Aorta (tissue), 5 donors: ENCODE data around the gene FADS3. TPM values are rescaled to one million over a fixed set of nuclear protein-coding genes. Genes with fewer than 3 reads are reported as not detected.

Experiments used
- ATAC-seq: fragments of 200-7000 bp; cut with Tn5 transposase; one replicate; pipeline ENCODE4 v1.9.1; 2022; ENCODE audit warnings: moderate library complexity; ENCODE audit not compliant: low FRiP score
- DNase-seq, 2 donors: peaks; one replicate each; pipeline ENCODE4 v3.0.0-alpha.2; 2020
- H3K27ac ChIP-seq, 2 donors: one replicate each; pipeline ENCODE4 v1.5.1; 2013; ENCODE audit warnings: low read length in 2 of 2, mild to moderate bottlenecking in 2 of 2, moderate library complexity in 2 of 2, control low read depth in 1 of 2, inconsistent platforms in 1 of 2, low read depth in 1 of 2
- H3K27me3 ChIP-seq, 2 donors: one replicate each; pipeline ENCODE4 v1.6.1; 2013; ENCODE audit warnings: control low read depth in 1 of 2, low read length in 1 of 2, mild to moderate bottlenecking in 1 of 2, moderate library complexity in 1 of 2; ENCODE audit not compliant: insufficient read depth in 2 of 2, control insufficient read depth in 1 of 2
- H3K36me3 ChIP-seq, 2 donors: one replicate each; pipeline ENCODE4 v1.6.1; 2013; ENCODE audit warnings: control low read depth in 1 of 2, low read length in 1 of 2, mild to moderate bottlenecking in 1 of 2; ENCODE audit not compliant: insufficient read depth in 2 of 2, control insufficient read depth in 1 of 2
- H3K4me1 ChIP-seq, 2 donors: one replicate each; pipeline ENCODE4 v1.6.1; 2013; ENCODE audit warnings: low read length in 2 of 2, control low read depth in 1 of 2, mild to moderate bottlenecking in 1 of 2, moderate library complexity in 1 of 2; ENCODE audit not compliant: insufficient read depth in 2 of 2, control insufficient read depth in 1 of 2
- H3K4me3 ChIP-seq, 2 donors: one replicate each; pipeline ENCODE4 v1.5.1; 2013; ENCODE audit warnings: low read length in 2 of 2, control low read depth in 1 of 2, mild to moderate bottlenecking in 1 of 2
- H3K9me3 ChIP-seq: one replicate; pipeline ENCODE4 v1.6.1; 2013; ENCODE audit warnings: mild to moderate bottlenecking, low read length; ENCODE audit not compliant: control insufficient read depth
- WGBS, 2 donors: extraction: QIAGEN DNeasy Blood & Tissue Kit; methylation state at CpG; one replicate each; pipeline ENCODE4 v1.1.7; 2013; 5-methylcytosine and 5-hydroxymethylcytosine counted together
- intact Hi-C, 2 donors: fragments of 100-400 bp; cut with DNase I; formaldehyde crosslinking; loops; one replicate each; pipeline versions ENCODE4 v1.14.2 to v1.15.0; 2022
- polyA plus RNA-seq, 2 donors: library from polyadenylated mRNA; stranded (reverse); fragments of 200-250 nt; gene quantifications; one replicate each; pipeline ENCODE4 v1.2.3, GENCODE V29; 2013
- total RNA-seq, 2 donors: library from RNA; stranded (reverse); fragmentation: NEBNext Ultra II Directional; extraction: Animal tissue kit (Norgen Biotek cat#: 25700); gene quantifications; one replicate each; pipeline ENCODE4 v1.2.1, GENCODE V29; 2021
- donor health status: healthy with polysubstance abuse.
- donor health status: Bipolar disorder and iron deficiency.
- donor health status: DM: no; HTN: no; CAD: no.
- donor health status: DM: no; HTN: no; CAD: no.
- donor health status: DM: yes; HTN: yes; CAD: no.

The FADS3 gene
- total and polyA plus RNA-seq, 4 donors: 33.8 to 402 (median 150) TPM

- no peaks in the 10 kb centered on the region for H3K27me3 ChIP-seq
- WGBS, 2 donors: 86 to 87% methylated on average over 7 of the region's 7 CpGs
- H3K4me1 ChIP-seq: no peaks in the 10 kb centered on the region
- no peaks in the 10 kb centered on the region for H3K9me3 ChIP-seq
- ATAC-seq (no peak), DNase-seq (no peak)
- H3K4me3 ChIP-seq: no peak overlapping the region
- H3K36me3 ChIP-seq: no peaks in the 10 kb centered on the region
- no peak overlapping the region for H3K27ac ChIP-seq
- intact Hi-C loops: no loop called here
These were observed 19.9 kb upstream of the FADS3 start for GRCh38 chr11:61911128-61911700.

GRCh38 chr11:61910187-61911127 is 19.1 kb upstream of the FADS3 start:
- no peak overlapping the region for H3K27ac ChIP-seq

GRCh38 chr11:61908730-61909316 is 17.5 kb upstream of the FADS3 start:
- DNase-seq (peak; percentile 80 to 88), ATAC-seq (no peak)
- no peaks in the 10 kb centered on the region for H3K9me3 ChIP-seq
- no peaks in the 10 kb centered on the region for H3K36me3 ChIP-seq
- H3K27me3 ChIP-seq: no peaks in the 10 kb centered on the region
- no peak overlapping the region for H3K4me3 ChIP-seq
- intact Hi-C loops: no loop called here
- H3K4me1 ChIP-seq: no peaks in the 10 kb centered on the region
- H3K27ac ChIP-seq: no peak overlapping the region
- 46 to 56% methylated on average over 10 of the region's 10 CpGs for WGBS, 2 donors

More at GRCh38 chr11:61910187-61911127, 19.1 kb upstream of the FADS3 start:
- Histone ChIP-seq H3K9me3 (no peaks in the 10 kb centered on the region), H3K4me3 (no peak overlapping the region), H3K36me3 (no peaks in the 10 kb centered on the region), H3K27me3 (no peaks in the 10 kb centered on the region), H3K4me1 (no peaks in the 10 kb centered on the region)
- WGBS, 2 donors: 90% methylated on average over 13 of the region's 13 CpGs
- no peak for ATAC-seq
- intact Hi-C loops: no loop called here
- peak; percentile 58 to 74 for DNase-seq

- intact Hi-C loops: no loop called here
- 92 to 93% methylated on average over 21 of the region's 21 CpGs for WGBS, 2 donors
- no peaks in the 10 kb centered on the region for H3K36me3 ChIP-seq
These were observed 16.8 kb upstream of the FADS3 start for GRCh38 chr11:61907871-61908729.

GRCh38 chr11:61907282-61907681 is 15.9 kb upstream of the FADS3 start:
- no peaks in the 10 kb centered on the region for H3K36me3 ChIP-seq
- no peak overlapping the region for H3K27ac ChIP-seq
- intact Hi-C loops: no loop called here
- whole genome bisulfite sequencing, 2 donors: 93 to 96% methylated on average over 16 to 19 of the region's 19 CpGs
- no peak overlapping the region for H3K4me3 ChIP-seq
- DNase-seq (peak in 1 of 2 donors; percentile 30), ATAC-seq (no peak)
- H3K9me3 ChIP-seq: no peaks in the 10 kb centered on the region
- no peaks in the 10 kb centered on the region for H3K27me3 ChIP-seq
- H3K4me1 ChIP-seq: no peaks in the 10 kb centered on the region

More at GRCh38 chr11:61907871-61908729, 16.8 kb upstream of the FADS3 start:
- no peaks in the 10 kb centered on the region for H3K4me1 ChIP-seq
- H3K27ac ChIP-seq: no peak overlapping the region
- no peaks in the 10 kb centered on the region for H3K27me3 ChIP-seq
- no peak overlapping the region for H3K4me3 ChIP-seq
- peak; percentile 40 to 67 for DNase-seq
- H3K9me3 ChIP-seq: no peaks in the 10 kb centered on the region
- no peak for ATAC-seq

- DNase-seq (no peak), ATAC-seq (no peak)
- Histone ChIP-seq H3K4me1 (no peaks in the 10 kb centered on the region), H3K27ac (no peak overlapping the region), H3K27me3 (no peaks in the 10 kb centered on the region), H3K4me3 (no peak overlapping the region), H3K36me3 (no peaks in the 10 kb centered on the region), H3K9me3 (no peaks in the 10 kb centered on the region)
- WGBS, 2 donors: 92% methylated on average over 14 of the region's 14 CpGs
- intact Hi-C loops: no loop called here
These were observed 15.2 kb upstream of the FADS3 start for GRCh38 chr11:61906522-61906909.

GRCh38 chr11:61905801-61906521 is 14.6 kb upstream of the FADS3 start:
- H3K27me3 ChIP-seq: no peaks in the 10 kb centered on the region
- H3K9me3 ChIP-seq: no peaks in the 10 kb centered on the region
- intact Hi-C loops: no loop called here
- H3K36me3 ChIP-seq: no peaks in the 10 kb centered on the region
- no peak overlapping the region for H3K4me3 ChIP-seq
- 90 to 91% methylated on average over 14 of the region's 14 CpGs for WGBS, 2 donors
- no peak for ATAC-seq
- H3K4me1 ChIP-seq: no peaks in the 10 kb centered on the region
- no peak overlapping the region for H3K27ac ChIP-seq
- DNase-seq: no peak
